ENCODE data around the gene OR2L3. TPM values are rescaled to one million over a fixed set of nuclear protein-coding genes. Genes with fewer than 3 reads are reported as not detected.

Gene OR2L3
- total and polyA plus RNA-seq, 2 donors = not detected

Other genes starting within 250 kb of the OR2L3 start
- not detected for gene OR14A16, start 222.7 kb upstream of the OR2L3 start, total RNA-seq
- gene OR14A16, start 222.7 kb upstream of the OR2L3 start, polyA plus RNA-seq = not detected
- gene OR11L1, start 204.9 kb upstream of the OR2L3 start, total RNA-seq = not detected
- gene OR11L1, start 204.9 kb upstream of the OR2L3 start, polyA plus RNA-seq = not detected
- gene TRIM58, start 189.6 kb upstream of the OR2L3 start, total RNA-seq = 0.66 TPM
- 0.14 TPM for gene TRIM58, start 189.6 kb upstream of the OR2L3 start, polyA plus RNA-seq
- gene OR2W3, start 151.2 kb upstream of the OR2L3 start, total RNA-seq = 0.09 TPM
- gene OR2W3, start 151.2 kb upstream of the OR2L3 start, polyA plus RNA-seq = 0.09 TPM
- gene OR2T8, start 126.6 kb upstream of the OR2L3 start, total RNA-seq = not detected
- gene OR2T8, start 126.6 kb upstream of the OR2L3 start, polyA plus RNA-seq = 0.02 TPM
- not detected for gene OR2AJ1, start 121.9 kb upstream of the OR2L3 start, total RNA-seq
- gene OR2AJ1, start 121.9 kb upstream of the OR2L3 start, polyA plus RNA-seq = not detected
- not detected for gene OR2L8, start 98.0 kb upstream of the OR2L3 start, total RNA-seq
- not detected for gene OR2L8, start 98.0 kb upstream of the OR2L3 start, polyA plus RNA-seq
- 0.09 TPM for gene OR2AK2, start 81.6 kb upstream of the OR2L3 start, total RNA-seq
- not detected for gene OR2AK2, start 81.6 kb upstream of the OR2L3 start, polyA plus RNA-seq
- gene OR2L5, start 33.2 kb upstream of the OR2L3 start, total RNA-seq = 0.05 TPM
- 0.02 TPM for gene OR2L5, start 33.2 kb upstream of the OR2L3 start, polyA plus RNA-seq
- under 0.01 TPM for gene OR2L2, start 16.8 kb upstream of the OR2L3 start, total RNA-seq
- gene OR2L2, start 16.8 kb upstream of the OR2L3 start, polyA plus RNA-seq = 0.14 TPM
- 0.05 TPM for gene OR2L13, start 48.3 kb downstream of the OR2L3 start, total RNA-seq
- 0.05 TPM for gene OR2L13, start 48.3 kb downstream of the OR2L3 start, polyA plus RNA-seq
- not detected for gene OR2M5, start 98.3 kb downstream of the OR2L3 start, total RNA-seq
- not detected for gene OR2M5, start 98.3 kb downstream of the OR2L3 start, polyA plus RNA-seq
- gene OR2M2, start 128.0 kb downstream of the OR2L3 start, total RNA-seq = not detected
- gene OR2M2, start 128.0 kb downstream of the OR2L3 start, polyA plus RNA-seq = not detected
- not detected for gene OR2M3, start 150.4 kb downstream of the OR2L3 start, total RNA-seq
- gene OR2M3, start 150.4 kb downstream of the OR2L3 start, polyA plus RNA-seq = not detected
- gene OR2M4, start 184.6 kb downstream of the OR2L3 start, total RNA-seq = not detected
- under 0.01 TPM for gene OR2M4, start 184.6 kb downstream of the OR2L3 start, polyA plus RNA-seq
- gene OR2T33, start 231.1 kb downstream of the OR2L3 start, total RNA-seq = not detected
- not detected for gene OR2T33, start 231.1 kb downstream of the OR2L3 start, polyA plus RNA-seq

All from thymus (tissue), 2 donors.